Epidermal melanocyte (primary cell): ENCODE results near the gene OR1F1.
A peak's percentile ranks its signal among the peaks of the same experiment; 100 is the strongest.
"Not testable (repeated sequence)": the region's sequence is repeated elsewhere in the genome, so short reads cannot be mapped to it uniquely, and the experiment has no call there.

Experiments
- DNase-seq: peaks from one replicate; pipeline ENCODE4 v3.0.0; 2011; ENCODE audit warnings: low spot score; ENCODE audit not compliant: insufficient read length

OR1F1 gene

GRCh38 chr16:3197694-3198333 is 9.8 kb downstream of the OR1F1 start:
- DNase-seq, result not testable (repeated sequence)

GRCh38 chr16:3198334-3199072 is 10.5 kb downstream of the OR1F1 start:
- DNase-seq, result no peak

- DNase-seq, result no peak
Observed at GRCh38 chr16:3202903-3203539, 15.0 kb downstream of the OR1F1 start.

- not testable (repeated sequence) for DNase-seq
Observed at GRCh38 chr16:3205939-3206338, 17.9 kb downstream of the OR1F1 start.

GRCh38 chr16:3207086-3207953 is 19.3 kb downstream of the OR1F1 start:
- no peak for DNase-seq

GRCh38 chr16:3212006-3212405 is 24.0 kb downstream of the OR1F1 start:
- DNase-seq, result no peak

GRCh38 chr16:3212567-3212966 is 24.6 kb downstream of the OR1F1 start:
- no peak for DNase-seq

GRCh38 chr16:3214904-3215600 is 27.0 kb downstream of the OR1F1 start:
- no peak for DNase-seq

GRCh38 chr16:3215601-3216262 is 27.7 kb downstream of the OR1F1 start:
- DNase-seq, result no peak

GRCh38 chr16:3216263-3216640 is 28.2 kb downstream of the OR1F1 start:
- no peak for DNase-seq

GRCh38 chr16:3220839-3221238 is 32.8 kb downstream of the OR1F1 start:
- DNase-seq, result no peak

GRCh38 chr16:3223913-3224515 is 36.0 kb downstream of the OR1F1 start:
- no peak for DNase-seq

- DNase-seq, result no peak
Observed at GRCh38 chr16:3234543-3234856, 46.5 kb downstream of the OR1F1 start.

- peak; percentile 92 for DNase-seq
Observed at GRCh38 chr16:3234857-3235561, 47.0 kb downstream of the OR1F1 start, which contains the start of gene ZNF200. TSS of gene ZNF200 (minus strand) at chr16:3235158. CDS start at chr16:3233755, 1,403 bp downstream.

- DNase-seq, result no peak
Observed at GRCh38 chr16:3235856-3236669, 48.1 kb downstream of the OR1F1 start.

- DNase-seq, result no peak
Observed at GRCh38 chr16:3241761-3242160, 53.8 kb downstream of the OR1F1 start.

GRCh38 chr16:3242709-3243108 is 54.7 kb downstream of the OR1F1 start:
- DNase-seq, result no peak

- DNase-seq, result no peak
Observed at GRCh38 chr16:3243882-3244281, 55.9 kb downstream of the OR1F1 start.

GRCh38 chr16:3246002-3246401 is 58.0 kb downstream of the OR1F1 start:
- DNase-seq, result no peak
